Measurements from ENCODE around the gene NANOS2.

GRCh38 chr19:45931055-45931454 lies 16.5 kb upstream of the NANOS2 start:
- no peak for TF ChIP-seq POLR2A (IDR thresholded peaks at IDR 0.05; ENCODE audit: low read depth)
- TF ChIP-seq CTCF (IDR thresholded peaks at IDR 0.05): no peak
- no peak for TF ChIP-seq EP300 (IDR thresholded peaks at IDR 0.05)
- TF ChIP-seq POLR2AphosphoS5 (IDR thresholded peaks at IDR 0.05): no peak

Measured in esophagus muscularis mucosa (tissue), 4 donors.